Measurements from ENCODE around the gene PTPRN2.

Gene PTPRN2

DNA sequence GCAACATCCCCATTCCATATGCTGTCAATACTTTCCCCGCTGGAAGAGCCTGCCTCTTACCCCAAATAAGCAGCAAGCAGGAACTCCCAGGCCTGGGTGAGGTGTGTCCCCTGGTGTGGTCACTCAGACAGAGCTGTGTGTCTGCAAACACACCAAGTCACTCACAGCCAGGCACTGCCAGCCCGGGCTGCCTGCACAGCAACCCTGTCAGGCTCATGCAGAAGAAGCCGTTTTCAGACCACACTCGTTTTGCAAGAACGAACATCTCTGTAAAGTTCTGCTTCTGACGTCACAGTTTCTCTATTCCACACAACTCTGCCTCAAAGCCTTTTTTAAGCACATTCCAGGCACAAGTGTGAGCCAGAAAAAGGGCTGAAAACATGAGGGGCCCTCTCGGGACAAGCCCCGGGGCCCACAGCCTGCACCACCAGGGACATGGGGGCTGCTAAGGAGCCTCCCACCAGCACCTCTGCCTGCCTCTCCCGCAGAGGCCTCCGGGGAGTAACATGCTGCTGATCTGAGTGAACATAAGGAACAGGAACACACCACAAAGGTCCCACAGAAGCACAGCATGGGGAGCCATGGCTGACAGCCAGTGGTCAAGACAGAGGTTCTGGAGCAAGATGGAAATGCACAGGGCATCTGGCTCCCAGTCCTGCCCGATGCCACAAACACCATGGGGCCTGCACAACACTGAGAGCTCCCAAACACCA lies 11.4 kb downstream of the PTPRN2 start:
- no peak for DNase-seq

DNA sequence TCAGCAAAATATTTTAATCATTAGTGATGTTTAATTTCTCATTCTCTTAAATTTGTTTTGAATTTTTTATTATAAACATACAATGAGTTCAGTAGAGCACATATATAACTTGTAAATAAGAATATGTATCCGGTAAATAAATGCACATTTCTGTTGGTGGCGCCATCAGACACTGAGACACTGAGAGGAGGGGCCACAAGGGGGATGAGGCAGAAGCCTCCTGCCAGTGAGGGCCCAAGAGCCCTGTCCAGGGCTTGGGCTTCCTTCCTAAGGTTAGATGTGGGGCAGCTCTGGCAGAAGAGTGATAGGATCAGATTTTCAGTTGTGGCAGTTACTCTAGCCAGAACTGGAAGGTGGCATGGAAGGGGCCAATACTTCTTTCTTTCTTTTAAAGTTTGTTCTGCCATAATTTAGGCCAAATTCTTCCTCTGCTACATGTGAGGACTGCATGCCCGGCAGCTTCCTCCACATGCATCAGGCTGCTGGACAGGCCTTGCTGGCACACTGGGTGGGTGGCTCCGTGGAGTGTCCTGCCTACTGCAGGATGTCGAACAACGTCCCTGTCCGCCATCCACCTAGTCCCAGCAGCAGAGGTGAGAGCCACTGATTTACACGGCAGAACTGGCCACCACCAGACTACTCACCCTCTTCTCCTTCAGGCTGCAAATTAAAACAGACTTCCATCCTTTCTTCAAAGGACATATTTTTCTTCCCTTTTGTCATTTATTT lies 13.2 kb downstream of the PTPRN2 start:
- DNase-seq, result no peak

DNA sequence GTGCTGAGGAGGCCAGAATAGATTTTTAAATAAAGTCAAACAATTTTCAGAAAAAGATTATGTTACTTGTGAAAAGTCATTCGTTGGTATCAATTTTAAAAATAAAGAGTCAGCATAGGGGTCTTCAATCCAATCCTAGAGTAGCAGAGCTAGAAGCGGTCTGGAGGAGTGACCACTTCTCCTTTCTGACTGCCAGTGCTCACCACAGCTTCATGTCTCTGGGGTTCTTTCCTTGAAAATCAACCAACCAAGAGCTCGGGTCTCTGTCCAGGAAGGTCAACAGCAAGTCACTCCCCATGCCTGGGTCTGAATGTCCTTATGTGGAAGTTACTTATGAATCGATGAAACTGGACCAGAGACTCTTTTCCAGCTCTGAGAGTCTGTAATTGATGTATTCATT lies 14.3 kb downstream of the PTPRN2 start:
- DNase-seq, result no peak

DNA sequence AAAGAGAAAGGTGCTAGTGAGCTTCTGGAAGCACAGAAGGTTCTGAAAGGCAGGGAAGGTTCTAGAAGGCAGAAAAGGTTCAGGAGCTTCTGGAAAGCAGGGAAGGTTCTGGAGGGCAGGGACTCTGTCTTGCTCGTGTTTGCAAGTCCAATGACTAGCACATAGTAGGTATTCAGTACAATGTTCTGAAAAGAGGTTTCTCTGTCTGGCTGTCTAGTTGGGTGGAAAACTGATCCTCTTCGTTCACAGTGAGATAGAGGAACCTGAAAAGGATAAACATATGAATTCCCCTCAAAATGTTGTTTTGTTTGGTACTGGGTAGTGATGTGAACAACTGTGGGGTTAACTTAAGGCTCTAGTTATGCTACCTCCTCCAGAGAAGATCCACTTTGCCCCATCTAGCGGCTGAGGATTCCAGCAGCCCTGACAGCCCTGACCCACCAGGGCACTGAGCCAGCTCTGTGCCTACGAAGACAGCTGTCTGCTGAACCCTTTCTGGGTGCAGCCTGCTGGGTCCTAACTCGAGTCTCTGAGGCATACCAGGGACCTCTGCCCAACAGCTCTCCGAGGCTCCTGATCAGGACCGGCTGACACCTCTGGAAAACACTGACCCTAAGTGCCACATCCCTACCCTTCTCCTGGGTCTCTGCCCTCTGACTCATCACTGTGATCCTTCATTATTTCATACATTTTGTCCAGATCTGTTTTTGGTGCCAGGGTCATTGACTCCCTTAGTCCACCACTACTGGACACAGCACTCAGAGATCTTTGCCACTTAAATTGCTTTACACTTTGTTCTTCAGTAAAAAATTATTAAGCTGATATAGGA lies 15.4 kb downstream of the PTPRN2 start:
- DNase-seq, result no peak

DNA sequence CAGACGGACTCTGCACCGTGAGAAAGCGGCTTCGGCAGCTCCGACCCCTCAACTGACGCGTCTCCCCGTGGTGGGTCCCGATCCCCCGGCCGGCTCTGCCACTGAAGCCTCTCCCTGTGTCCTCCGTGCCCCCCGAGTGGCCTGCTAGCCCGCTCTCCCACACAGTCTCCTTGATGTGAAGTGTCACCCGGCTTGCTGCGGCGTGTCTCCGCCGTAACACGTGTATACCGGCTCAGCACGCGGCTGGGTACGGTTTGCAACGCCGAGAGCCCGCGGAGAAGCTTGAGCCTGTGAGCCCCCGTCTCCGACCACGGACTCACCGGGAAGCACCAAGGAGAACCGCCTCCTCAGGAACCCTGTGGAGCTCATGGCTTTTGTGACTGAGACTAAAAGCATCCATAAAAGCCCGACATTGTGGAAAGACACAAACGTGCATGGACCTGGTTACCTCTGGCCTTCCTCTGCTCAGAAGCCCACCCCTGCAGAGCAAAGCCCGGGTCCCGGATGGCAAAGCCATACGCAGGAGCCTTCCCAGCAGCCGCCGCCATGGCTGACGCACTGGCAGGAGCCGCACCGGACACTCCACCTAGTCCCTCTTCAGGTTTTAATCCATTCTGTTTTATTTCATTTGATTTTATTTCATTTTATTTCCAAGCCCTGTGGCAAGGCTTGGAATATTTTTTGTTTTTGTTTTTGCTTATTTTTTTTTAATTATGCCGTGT lies 17.0 kb downstream of the PTPRN2 start:
- no peak for DNase-seq

DNA sequence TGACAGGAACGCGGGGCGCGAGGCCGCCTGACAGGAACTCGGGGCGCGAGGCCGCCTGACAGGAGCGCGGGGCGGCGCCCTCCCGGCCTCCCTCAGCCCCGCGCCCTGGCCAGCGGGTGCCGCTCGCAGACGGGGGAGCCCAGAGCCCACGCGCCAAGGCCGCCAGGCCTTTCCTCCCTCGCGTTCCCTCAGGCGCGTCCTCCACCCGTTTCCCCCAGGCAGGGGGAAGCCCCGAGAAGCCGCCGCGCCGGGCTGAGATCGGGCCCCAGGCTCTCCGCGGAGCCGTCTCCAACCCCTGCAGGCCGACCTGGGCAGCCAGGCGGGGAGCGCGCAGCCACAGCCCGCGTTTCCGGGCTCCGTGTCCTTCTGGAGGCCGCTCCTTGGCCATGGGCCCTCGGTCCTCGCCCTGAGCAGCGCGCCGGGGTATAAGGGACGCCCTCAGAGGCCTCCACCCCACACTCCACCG lies 17.7 kb downstream of the PTPRN2 start:
- no peak for DNase-seq

DNA sequence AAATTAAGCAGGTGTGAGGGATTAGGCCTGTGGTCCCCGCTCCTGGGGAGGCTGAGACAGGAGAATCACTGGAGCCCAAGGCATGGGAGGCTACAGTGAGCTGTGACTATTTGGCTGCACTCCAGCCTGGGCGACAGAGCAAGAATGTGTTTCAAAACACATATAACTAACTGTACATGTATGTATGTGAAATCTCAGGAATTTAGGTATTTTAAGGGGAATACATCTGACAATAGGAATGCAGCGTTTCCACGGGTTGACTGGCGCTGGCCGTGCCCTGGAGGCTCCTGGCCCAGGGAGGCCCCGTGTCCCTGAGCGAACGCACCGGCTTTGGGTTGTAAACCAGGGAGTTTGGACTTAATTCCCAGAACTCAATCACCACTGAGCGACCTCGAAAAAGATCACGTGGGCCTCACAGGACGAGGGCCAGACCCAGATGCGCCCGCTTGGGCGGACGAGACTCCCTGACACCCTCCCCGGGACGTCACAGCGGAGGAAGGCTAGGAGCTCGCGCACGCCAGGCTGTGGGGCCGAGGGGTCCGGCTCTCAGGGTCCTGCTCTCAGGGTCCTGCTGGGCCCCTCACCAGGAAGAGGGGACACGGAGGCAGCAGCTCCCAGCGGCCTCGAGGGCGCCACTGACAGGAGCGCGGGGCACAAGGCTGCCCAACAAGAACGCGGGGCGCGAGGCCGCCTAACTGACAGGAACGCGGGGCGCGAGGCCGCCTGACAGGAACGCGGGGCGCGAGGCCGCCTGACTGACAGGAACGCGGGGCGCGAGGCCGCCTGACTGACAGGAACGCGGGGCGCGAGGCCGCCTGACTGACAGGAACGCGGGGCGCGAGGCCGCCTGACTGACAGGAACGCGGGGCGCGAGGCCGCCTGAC lies 18.4 kb downstream of the PTPRN2 start:
- DNase-seq, result no peak

DNA sequence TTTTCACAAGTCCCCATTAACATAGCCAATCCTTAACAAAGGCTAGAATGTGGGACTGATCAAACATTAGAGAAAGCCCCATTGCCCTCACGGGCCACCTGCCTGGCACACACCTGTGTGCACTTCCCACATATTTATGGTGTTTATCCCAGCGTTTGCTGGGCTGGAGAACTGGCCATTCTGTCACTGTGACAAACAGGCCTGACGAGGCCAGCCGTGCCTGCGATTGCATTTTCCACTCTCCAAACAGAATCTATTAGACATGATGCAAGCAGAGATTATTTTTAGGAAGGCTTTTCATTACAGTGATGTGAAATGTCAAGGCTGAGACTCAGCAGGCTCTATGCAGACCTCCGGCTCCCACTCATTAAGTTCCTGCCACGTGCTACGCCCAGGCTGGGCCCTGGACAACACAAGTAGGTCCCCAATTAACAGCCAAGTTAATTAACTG lies 20.4 kb downstream of the PTPRN2 start:
- DNase-seq, result no peak

DNA sequence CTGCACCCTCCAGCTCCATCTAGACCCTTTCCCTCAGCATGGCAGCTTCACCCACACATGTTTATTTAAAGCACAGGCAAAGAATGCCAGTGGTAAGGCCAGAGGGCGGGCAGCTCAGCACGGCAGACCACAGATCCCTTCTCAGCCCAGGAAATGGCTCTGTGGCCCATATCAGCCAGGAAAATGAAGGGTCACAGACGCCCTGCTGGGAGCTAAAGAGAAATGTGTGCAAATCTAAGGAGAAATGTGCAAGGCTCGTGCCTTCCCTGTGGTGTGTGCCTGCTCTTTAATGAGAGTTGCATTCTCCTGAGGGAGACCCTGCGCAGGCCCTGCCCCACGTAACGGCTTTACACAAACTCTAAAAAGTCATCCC lies 23.0 kb downstream of the PTPRN2 start:
- DNase-seq, result no peak

DNA sequence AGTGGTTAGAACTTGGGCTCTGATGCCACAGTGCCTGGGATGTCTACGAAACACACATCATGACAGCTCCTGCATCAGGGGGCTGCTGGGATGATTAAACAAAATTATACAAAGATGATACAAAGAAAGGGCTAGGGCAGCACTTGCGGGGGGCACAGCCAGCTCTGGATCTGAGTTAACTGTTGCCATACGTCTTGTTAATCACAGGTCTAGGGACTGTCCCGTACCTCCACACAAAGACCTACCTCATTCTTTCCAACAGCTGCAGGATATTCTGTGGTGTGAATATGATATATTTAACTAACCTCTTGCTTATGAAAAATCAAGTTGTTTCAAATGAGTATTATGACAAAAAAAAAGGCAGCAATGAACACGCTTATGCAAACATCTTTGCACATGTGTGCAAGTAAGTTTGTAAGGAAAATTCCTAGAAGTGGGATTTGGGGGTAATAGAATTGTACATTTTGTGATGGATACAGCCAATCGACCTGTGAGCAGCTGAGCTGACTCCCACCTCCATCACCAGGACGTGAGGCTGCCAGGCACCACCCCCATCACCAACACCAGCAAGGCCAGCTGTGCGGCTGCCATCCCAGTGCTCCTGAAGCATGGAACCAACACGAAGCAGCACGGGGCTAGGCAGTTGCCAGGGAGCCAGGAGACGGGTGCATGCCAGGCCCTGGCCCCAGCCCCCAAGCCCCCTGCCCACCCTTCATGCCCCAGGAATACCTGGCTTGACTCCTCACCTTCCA lies 23.5 kb downstream of the PTPRN2 start:
- no peak for DNase-seq

DNA sequence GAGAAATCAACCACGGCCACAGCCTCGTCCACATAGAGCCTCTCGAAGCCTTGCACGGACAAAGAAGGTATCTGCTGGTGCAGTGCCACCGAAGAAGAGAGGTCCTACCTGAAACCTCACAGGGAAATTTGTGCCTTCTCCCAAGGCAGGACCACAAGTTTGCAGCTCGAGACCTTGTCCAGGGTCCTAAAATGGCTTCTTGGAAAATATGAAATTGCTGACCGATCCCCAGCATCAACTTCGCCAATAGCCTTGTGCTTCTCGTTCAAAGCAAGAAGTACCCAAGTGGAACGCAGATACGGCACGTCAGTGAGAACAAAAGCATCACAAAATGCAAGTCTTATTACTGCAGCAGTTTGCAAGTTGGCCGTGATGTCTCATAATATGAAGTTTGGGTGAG lies 24.6 kb downstream of the PTPRN2 start:
- DNase-seq, result no peak

DNA sequence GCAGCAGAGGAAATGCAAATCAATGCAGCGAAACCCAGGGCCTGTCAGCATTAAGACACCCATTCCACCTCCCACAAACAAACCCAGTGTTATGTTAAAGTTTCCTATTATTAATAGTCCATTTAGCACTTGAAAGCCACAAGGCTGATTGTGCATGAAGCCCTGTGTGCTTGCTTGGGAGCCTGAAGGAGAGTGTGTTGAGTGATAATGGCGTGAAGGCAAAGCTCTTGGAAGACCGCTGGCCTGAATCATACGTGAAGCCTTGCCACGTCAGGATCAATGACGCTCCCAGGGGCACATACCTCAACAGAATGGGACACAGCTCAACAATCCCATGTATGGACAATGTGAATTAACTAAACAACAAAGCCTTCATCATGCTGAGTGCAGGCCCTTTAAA lies 25.1 kb downstream of the PTPRN2 start:
- DNase-seq, result no peak

DNA sequence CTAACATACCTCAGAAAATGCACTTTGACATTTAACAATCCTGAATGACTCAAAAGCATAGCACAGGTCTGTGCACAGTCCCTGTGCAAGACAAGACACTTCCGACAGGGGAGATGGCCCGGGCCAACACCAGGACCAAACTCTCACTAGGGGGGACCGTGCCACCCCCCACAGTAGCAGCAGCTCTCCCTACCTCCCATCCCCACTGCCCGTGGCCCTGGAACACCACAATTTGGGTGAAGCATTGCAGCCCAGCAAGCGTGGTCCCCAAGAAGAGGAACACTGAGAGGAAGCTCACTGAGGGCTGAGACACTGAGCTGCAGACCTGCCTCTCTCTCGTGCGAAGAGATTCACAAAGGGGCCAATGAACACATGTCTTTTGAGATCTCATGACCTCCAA lies 26.0 kb downstream of the PTPRN2 start:
- DNase-seq, result no peak

DNA sequence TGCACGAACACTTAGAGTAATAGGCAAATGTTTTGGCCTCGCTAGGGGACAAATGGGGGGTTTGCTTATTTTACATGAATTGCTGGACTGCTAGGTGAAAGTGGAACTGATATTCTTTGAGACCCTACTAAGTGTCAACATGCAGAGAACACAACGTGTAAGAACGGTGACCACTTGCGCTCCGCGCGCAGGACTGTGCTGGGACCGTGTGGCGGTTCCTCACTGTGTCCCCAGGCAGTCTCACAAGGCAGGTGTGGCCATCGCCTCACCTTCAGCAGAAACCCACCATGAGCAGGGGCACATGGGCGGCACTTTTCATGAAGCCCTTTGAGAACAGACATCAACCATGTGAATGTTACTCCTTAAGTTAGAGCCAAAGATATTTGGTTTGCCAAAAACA lies 27.2 kb downstream of the PTPRN2 start:
- no peak for DNase-seq

DNA sequence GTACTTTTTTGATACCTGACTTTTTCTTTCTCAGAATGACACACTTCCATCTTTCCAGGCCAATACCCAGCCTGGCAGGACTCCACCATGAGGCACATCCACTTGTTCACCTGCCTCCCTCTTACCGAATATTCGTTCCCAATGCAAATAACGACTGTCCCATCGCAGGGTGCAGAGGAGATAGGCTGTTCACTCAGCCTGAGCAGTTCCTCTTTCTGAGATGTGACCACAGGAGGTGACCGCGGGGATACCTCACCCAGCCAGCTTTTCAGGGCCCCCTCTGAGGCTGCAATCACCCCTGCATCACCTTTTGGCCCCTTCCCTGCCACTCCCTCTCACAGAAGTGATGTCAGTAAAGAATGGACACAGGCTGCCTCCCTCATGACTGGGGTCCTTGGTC lies 28.3 kb downstream of the PTPRN2 start:
- DNase-seq, result no peak

DNA sequence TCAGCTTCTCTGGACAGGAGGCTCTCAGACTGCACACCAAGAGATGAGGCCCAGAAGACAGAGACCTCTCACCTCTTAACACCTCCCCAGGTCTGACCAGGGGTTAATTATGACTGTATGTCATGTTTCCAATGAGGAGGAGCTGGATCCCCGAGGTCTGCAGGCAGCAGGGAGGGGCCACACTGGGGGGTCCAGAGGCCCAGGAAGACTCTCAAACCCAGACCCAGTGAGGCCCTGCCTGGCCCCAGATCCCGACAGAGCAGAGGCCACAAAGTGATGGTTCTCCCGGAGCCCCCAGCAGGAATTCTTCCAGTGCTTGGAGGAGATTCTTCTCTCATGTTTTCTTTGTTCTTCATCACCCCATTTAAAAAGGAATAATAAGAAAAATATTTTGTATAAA lies 28.8 kb downstream of the PTPRN2 start:
- no peak for DNase-seq

DNA sequence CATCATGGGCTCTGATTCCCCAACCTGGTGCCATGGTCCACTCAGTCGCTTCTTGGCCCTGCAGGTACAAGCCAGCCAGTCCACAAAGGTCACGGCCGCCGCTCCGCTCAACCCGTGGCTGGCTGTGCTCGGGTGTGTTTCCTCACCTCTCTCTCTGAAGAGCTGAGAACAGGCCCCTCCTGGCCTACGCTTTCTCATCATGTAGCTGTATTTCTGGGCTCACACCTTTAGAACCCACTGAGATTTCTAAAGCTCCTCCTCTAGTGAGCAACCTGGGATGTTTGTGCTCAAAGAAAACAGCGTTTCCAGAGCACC lies 30.2 kb downstream of the PTPRN2 start:
- DNase-seq, result no peak

DNA sequence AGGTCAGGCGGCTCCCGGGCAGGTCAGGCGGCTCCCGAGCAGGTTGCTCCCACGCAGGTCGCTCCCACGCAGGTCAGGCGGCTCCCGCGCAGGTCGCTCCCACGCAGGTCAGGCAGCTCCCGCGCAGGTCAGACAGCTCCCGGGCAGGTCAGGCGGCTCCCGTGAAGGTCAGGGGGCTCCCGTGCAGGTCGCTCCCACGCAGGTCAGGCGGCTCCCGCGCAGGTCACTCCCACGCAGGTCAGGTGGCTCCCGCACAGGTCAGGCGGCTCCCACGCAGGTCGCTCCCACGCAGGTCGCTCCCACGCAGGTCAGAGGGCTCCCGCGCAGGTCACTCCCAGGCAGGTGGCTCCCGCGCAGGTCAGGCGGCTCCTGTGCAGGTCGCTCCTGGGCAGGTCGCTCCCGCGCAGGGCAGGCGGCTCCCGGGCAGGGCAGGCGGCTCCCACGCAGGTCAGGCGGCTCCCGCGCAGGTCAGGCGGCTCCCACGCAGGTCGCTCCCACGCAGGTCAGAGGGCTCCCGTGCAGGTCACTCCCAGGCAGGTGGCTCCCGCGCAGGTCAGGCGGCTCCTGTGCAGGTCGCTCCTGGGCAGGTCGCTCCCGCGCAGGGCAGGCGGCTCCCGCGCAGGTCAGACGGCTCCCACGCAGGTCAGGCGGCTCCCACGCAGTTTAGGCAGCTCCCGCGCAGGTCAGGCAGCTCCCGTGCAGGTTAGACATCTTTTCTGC lies 30.7 kb downstream of the PTPRN2 start:
- DNase-seq, result no peak

DNA sequence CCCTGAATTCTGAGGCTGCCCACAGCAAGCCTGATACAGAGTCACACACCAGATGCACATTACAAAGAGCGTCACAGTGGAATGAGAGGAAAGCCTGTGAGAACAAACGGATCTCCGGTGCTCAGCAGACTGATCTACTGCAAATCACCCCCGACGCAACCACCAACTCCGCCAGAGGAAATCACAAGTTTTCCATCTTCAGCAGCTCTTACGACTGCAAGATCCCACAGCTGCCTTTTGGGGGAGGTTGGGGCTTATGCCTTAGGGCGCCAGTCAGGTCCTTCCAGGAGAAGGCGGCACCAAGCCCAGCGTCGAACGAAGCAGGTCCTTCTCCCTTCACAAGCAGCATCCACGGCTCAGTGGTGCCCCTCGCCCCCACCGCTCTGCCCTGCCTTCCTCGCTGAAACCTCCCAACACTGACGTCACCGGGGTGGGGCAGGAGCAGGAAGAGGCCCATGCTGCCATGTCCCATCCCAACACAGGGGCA lies 32.5 kb downstream of the PTPRN2 start:
- DNase-seq, result no peak

DNA sequence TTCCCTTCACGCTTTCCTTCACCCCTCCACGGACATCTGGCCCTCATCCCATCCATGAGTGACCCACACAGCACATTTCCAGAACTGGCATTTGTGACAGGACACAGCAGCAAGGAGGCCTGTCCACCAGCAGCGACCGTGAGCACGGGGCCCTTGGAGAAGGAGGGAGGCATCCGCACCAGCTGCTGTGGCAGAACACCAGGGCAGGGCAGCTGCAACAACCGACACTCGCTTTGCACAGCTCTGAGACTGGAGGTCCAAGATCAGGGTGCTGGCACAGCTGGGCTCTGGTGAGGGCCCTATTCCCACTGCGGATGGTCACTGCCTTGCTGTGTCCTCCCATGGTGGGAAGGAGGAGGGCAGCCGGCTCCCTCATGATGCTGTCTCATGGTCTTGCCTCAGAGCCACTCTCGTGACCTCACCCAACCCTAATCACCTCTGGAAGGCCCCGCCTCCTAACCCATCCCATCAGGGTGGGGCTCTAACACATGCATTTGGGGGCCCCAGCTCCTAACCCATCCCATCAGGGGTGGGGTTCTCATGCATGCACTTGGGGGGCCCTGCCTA lies 36.7 kb downstream of the PTPRN2 start:
- no peak for DNase-seq

Data from stimulated activated CD4-positive, alpha-beta T cell treated with anti-CD3 and anti-CD28 coated beads, Interleukin-15, amount 100 ng/mL, for 24 hours (primary cell).